Measurements from ENCODE around the gene STIM1.
A peak's percentile ranks its signal among the peaks of the same experiment; 100 is the strongest.

STIM1 gene

GRCh38 chr11:3830730-3831129, 24.7 kb upstream of the STIM1 start:
- DNase-seq (ENCODE audit: low read depth) = no peak

- no peak for DNase-seq (ENCODE audit: low read depth)
These were observed 23.9 kb upstream of the STIM1 start for GRCh38 chr11:3831378-3832239.

GRCh38 chr11:3832816-3833215, 22.6 kb upstream of the STIM1 start:
- no peak for DNase-seq (ENCODE audit: low read depth)

GRCh38 chr11:3833449-3833848, 22.0 kb upstream of the STIM1 start:
- no peak for DNase-seq (ENCODE audit: low read depth)

GRCh38 chr11:3834349-3834663, 21.2 kb upstream of the STIM1 start:
- no peak for DNase-seq (ENCODE audit: low read depth)

GRCh38 chr11:3834664-3835461, 20.6 kb upstream of the STIM1 start:
- DNase-seq (ENCODE audit: low read depth) = no peak

GRCh38 chr11:3835751-3836150, 19.7 kb upstream of the STIM1 start:
- no peak for DNase-seq (ENCODE audit: low read depth)

- DNase-seq (ENCODE audit: low read depth) = peak; percentile 39
These were observed 18.6 kb upstream of the STIM1 start for GRCh38 chr11:3836903-3837302.

GRCh38 chr11:3837793-3838192, 17.7 kb upstream of the STIM1 start:
- DNase-seq (ENCODE audit: low read depth) = no peak

- no peak for DNase-seq (ENCODE audit: low read depth)
These were observed 17.0 kb upstream of the STIM1 start for GRCh38 chr11:3838504-3838903.

GRCh38 chr11:3840004-3840869, 15.2 kb upstream of the STIM1 start:
- DNase-seq (ENCODE audit: low read depth) = no peak

GRCh38 chr11:3840870-3841425, 14.5 kb upstream of the STIM1 start, which contains the start of gene RHOG:
RHOG (minus strand) TSS chr11:3840959; CDS start chr11:3828138, 12,821 bp downstream.
- DNase-seq (ENCODE audit: low read depth) = peak; percentile 46

- peak; percentile 87 for DNase-seq (ENCODE audit: low read depth)
These were observed 13.8 kb upstream of the STIM1 start for GRCh38 chr11:3841426-3842350.

GRCh38 chr11:3843326-3843725, 12.1 kb upstream of the STIM1 start:
- no peak for DNase-seq (ENCODE audit: low read depth)

- no peak for DNase-seq (ENCODE audit: low read depth)
These were observed 10.2 kb upstream of the STIM1 start for GRCh38 chr11:3845246-3845645.

GRCh38 chr11:3845670-3846069, 9.8 kb upstream of the STIM1 start:
- DNase-seq (ENCODE audit: low read depth) = no peak

GRCh38 chr11:3849297-3849874, 6.1 kb upstream of the STIM1 start:
- no peak for DNase-seq (ENCODE audit: low read depth)

GRCh38 chr11:3853545-3853842, 2.0 kb upstream of the STIM1 start:
- DNase-seq (ENCODE audit: low read depth) = no peak

GRCh38 chr11:3853899-3854659, 1.4 kb upstream of the STIM1 start:
- peak; percentile 52 for DNase-seq (ENCODE audit: low read depth)

- no peak for DNase-seq (ENCODE audit: low read depth)
These were observed 846 bp upstream of the STIM1 start for GRCh38 chr11:3854660-3854976.
